Hepatic stellate cell (primary cell): ENCODE measurements around the gene TTN.

Experiments used
- DNase-seq: peaks from one replicate; pipeline ENCODE4 v3.0.0; 2011; ENCODE audit warnings: low spot score

The TTN gene

DNA sequence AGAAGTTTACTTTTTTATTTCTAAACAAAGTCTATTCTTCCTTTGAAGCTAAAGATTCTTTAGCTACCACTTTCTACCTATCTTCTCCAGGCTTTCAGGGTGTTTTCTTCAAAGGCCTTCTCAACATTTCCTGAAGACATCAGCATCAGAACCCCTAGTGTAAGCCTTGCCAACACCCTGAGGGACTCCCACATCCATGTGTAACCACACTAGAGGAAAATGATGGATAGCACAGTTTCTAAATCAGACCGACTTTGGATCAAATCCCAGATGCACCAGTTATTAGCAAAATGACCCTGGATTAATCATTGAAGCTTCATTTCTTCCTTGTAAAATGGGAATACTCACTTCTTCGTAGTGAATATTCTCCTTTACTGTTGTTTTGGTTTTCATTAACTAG is 4.7 kb upstream of the TTN start:
- DNase-seq = no peak

DNA sequence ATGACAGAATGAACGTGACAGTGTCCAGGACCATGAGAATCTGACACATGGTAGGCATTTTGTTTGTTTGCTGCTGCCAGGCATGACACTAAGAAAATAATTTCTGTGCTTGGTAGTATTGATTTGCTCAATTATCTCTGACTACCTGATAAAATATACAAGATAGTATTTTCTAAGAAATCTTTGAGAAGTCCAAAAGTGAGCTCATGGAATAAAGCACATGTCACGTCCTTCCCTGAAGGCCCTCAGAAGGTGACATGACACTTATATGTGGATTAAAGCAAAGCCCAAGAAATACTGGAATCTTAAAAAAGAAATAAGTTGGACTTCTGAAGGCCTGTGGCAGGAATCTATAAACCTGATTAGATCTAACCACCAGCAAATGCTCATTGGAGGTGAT is 3.8 kb upstream of the TTN start:
- DNase-seq = no peak

DNA sequence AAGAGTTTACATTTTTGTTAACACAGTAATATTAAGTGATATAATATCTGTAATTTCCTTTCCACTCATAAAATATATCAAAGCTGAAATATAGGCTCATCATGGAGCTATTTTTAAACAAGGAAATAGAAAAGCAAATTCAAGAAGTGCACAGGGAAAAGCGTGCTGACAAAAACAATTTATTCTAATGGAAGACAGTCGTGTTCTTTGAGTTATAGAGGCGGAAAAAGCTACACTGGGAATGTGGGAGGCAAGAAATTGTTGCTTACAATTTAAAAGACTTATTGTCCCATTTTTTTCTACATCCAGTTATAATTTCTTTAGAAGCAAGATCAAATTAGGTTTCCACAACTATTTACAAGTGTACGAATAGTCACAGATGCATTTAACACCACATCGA is 3.2 kb upstream of the TTN start:
- DNase-seq = no peak

DNA sequence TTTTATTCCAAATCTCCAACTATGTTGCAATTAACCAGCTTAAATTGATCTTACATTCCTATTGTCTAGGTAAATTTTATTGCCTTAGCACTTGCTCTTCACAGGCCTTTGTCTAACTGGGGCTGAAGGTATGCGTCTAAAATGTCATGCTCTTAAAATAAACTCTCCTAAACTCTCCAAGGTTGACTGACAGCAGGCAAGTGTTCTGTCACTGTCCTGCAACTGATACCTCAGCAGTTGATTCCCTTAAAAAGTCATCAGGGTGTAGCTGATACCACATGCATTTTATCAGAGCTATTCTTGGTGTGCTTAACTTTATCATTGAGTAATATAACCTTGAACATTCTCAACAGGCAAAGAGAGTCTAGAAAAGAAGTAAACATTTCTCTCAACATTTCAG is 680 bp downstream of the TTN start:
- no peak for DNase-seq

DNA sequence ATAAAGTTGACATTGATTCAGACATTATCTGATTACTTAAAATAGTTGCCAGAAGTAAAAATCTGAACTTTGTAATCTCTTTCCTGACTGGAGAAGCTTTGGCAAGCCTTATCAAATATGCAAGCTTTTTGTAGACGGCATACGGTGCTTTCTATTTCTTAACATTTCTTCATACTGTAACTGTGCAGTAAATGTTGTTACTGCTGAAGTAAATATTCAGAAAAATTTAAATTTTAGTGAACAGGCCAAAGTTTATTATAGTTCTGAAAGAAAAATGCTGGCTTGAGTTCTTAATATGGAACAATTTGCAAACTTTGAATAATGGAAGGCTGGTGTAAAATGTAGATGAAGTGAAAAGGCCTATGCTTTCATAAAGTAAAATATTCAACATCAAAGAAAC is 1.8 kb downstream of the TTN start:
- no peak for DNase-seq

DNA sequence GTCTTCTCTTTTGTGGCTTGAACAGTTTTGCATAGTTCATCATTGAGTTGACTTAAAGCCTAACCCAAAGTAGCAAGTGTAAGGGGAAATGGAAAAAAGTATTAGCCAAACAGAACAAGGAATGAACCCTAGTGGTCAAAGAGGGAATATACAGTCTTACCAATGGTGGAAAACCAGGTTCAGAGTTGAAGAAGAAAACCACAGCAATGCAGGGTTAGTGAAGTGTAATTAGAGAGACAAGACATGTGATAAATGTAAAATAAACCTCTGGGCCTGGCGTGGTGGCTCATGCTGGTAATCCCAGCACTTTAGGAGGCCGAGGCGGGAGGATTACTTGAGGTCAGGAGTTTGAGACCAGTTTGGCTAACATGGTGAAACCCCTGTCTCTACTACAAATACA is 2.4 kb downstream of the TTN start:
- DNase-seq = peak; percentile 9

DNA sequence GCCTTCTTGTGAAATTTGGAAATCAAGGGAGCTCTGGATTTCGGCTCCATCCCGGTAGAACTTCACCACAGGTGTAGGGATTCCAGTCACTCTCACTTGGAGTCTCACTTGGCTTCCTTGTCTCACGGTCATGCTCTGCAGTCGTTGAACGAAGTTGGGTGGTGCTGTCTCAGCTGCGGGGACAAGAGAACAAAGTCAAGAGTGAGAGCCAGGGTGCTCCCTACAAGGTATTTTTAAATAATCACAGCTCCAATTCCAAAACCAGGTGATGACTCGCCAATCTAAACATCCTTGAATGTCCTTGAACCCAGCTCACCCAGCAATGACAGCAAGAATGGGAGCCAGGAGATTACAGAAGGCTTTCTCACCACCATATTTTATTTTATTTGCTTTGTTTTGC is 6.7 kb downstream of the TTN start:
- DNase-seq = no peak

DNA sequence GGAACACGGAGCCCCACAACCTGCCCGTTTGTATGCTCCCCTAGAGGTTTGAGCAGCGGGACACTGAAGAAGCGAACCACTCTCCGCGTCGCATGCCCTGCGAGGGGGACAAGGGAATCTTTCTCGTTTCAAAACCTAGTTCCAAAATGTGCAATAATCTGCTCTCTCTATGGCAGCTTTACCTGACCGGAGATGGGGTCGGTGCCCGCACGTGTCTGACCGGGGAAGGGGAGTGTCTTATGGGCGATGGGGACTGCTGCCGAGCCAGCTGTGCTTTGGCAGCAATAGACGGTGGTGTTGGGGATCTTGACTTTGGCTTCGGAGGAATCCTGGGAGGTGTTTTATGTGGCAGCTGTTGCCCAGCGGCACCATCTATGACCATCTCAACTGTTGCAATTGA is 7.9 kb downstream of the TTN start:
- DNase-seq = no peak

DNA sequence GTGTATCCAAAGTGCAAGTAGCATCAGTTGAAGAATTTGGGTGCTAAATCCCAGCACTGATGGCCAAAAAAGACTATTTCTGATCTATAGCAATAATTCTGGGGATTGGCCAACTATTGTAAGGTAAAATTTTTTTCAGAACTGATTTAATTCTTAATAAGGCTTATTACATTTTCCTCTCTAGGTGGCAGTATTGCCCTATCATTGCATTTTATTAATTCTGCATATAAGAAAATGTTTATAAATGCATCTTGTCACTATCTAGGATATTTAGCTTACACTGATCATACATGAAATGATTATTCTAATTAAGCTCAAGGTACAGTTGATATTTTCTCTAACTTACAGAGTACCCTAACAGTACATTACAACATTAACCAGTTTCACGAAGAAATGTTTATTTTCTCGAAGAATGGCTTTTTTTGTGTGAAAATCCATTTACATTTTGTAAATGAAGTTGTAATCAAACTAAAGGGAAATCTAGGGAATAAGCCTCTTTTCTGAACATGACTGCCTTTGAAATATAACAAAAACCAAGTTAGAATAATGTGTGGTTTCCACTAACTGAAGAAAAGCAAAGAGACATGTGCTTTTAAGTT is 11.0 kb downstream of the TTN start:
- peak; percentile 6 for DNase-seq

DNA sequence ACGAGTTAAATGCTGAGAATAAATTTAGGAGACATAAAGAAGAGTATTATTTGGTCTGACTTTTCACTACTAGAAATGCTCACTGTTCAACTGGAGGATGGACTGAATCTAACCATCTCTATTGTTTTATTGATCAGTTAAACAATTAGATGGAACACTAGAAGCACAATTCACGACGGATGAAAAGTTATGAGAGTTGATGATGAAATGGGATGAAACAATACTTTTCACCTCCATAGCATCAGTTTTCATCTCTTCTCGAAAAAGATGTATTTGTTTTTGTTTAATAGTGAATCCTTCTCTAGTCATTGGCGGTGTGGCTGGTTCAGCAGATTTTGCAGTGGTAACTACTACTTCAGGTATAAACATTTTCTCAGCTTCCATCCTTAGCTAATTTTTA is 19.3 kb downstream of the TTN start:
- DNase-seq = no peak

DNA sequence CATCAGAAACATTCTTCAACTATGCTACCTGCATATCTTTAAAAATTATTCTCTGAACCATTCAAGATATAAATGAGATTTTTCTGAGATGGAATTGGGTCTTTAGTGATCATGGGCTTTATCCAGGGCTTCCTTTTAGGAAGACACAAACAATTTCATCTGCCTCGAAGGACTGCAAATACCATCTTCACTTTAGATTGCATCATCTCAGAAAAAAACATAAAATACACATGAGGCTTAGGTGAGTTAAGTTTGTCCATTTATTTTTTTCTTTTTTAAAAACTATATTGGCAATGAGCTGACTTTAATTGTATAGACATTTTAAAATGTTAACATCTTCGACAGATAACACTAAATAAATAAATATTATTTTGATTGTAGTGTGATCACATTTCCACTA is 20.1 kb downstream of the TTN start:
- no peak for DNase-seq

DNA sequence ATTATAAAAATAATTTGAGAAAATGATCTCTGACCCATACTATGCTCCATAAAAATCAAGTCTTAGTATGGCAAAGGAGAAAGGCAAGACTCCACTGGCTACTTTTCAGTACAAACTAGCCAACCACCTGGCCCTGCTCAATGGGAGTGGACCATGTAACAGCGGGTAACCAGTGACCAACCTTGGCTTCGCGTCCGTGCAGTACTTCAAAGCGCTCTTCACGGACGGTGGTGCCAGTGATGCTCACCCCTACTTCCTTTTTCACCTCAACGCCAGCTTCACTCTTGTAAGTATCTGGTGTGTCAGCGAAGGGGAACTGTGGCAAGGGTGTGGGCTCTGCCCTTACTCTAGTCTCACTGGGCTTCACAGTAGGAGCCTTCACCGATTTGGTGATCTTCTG is 23.3 kb downstream of the TTN start:
- no peak for DNase-seq

DNA sequence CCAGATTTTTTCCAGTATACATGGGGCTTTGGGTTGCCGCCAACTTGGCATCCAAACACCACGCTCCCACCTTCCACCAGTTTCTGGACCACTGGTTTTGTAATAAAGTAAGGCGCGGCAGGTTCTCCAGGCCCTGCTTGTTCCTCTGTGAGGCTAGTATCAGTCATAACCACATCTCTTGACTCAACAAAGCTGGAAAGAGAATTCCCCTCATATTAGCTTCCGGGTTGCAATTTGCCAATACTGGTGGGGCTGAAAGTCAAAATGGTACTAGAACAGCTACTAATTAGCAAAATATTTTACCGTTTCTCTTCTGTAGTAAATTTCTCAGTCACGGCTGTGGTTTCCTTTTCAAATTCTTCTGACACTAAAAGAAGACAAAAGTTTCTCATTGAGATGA is 25.0 kb downstream of the TTN start:
- DNase-seq = no peak

DNA sequence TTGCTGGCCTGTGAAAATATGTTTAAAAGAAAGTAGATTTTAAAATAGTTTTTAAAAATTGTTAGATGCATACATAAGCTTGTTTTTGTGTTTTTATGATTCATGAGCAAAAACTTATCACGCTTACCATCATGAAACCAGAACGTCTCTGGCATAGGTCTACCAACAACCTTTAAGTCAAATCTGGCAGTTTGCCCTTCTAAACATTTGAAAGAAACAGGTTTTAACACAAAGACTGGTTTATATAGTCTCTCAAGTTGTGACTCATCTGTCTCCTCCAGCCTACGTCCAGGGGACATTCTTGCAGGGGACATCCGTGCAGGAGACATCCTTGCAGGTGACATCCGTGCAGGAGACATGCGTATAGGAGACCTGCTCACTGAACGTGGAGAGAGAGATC is 29.6 kb downstream of the TTN start:
- no peak for DNase-seq

DNA sequence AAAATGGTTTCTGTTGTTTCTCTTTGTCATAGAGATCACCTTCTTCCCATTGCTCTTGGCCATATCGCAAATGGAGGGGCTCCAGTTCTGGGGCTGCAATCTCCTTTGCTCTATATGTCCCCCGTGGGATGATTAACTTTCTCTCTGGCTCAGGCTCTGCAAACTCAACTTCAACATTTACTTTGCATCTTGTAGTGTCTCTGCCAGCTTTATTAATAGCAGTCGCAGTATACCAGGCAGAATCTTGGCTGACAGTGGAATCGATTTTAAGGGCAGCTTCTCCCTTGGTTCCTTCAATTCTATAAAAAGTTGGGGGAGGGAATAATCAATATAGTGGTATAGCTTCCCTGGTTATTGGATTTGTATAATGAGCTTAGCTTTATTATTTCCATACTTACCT is 30.5 kb downstream of the TTN start:
- no peak for DNase-seq

DNA sequence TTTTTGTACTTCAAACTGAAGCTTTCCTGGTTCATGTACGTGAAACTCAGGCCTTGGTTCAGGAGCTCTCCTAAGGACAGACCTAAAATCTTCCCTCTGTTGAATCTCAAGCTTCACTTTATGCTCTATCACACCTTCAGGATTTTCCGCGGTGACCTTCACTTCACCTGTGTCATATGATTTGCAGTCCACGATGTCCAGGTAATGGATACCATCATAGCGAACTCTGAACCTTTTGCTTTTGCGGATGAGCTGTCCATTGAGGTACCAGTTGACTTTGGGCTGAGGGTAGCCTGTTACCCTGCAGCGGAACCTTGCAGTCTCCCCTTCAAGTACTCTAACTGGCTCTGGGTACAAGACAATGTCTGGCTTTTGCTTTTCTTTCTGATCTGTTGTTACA is 31.2 kb downstream of the TTN start:
- no peak for DNase-seq

DNA sequence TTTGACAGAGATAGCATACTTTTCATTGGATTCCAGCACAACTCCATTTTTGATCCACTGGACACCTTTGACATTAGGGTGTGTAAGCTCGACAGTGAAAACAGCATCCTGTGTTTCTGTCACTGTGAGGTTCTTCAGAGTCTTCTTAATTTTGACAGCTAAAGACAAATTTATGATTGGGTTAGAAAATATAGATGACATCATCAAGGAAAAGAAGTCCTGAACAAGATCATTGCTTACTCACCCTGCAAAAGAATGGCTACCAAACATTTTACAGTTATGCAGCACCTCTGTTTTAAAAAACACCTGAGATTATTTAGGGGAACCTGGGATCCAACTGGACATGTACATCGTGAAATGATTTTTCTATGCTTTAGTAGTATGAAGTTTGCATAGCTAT is 36.7 kb downstream of the TTN start:
- no peak for DNase-seq

DNA sequence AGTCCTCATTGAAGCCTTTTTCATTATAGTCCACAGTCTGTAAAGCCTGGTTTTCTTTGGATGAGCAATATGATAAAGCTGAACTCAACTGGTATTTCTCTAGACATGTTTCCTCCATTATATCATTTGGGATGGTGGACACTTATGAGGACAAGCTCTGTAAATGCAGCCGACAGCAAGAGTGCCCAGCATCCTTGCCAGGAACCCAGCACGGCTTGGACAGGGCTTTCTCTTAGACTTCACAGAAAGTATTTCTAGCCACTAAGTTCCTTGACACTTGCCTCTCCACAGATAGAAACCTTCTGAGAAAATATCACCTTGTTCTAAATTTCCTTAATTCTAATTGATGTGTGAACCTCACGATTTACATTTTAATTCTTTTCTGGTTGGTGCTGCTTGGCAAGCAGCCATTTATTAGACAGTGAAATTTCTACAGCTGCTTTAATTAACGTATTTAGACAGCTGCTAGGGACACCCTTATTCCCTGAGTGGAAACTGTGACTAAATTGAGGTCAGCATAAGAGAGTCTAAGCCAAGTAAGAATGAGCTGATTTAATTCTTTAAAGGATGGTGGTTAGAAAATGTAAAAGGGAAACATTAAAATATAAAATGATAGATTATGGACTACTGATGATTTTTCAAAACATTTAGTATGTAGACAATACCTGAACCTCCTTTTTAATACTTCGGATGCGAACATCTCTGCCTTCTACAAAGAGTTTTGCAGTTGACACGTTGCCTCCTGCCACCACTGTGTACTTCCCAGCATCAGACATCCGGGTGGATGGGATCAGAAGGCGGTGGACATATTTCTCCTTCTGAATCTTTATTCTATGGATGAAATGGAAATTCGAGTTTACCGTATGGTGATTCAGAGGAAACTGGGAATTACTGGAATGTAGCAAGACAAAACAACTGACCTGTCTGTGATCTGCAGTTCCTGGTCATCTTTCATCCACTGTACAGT is 39.8 kb downstream of the TTN start:
- DNase-seq = no peak

DNA sequence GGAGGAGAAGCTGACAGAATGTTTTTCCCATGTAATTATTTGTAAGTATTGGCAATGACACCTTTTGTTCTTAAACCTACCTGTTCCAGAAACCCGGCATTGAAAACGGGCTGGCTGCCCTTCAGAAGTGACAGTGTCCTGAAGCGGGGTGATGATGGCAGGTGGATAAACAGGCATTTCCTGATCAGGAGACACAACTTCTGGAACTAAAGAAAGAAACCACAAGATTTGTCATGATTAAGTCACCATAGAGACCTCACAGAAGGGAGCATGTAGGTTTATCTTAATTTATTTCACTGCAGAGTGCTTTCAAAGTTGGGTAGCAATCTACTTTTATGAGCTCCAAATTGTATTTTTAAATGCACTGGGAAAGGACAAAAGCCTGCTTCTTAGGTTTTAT is 43.1 kb downstream of the TTN start:
- DNase-seq = no peak

DNA sequence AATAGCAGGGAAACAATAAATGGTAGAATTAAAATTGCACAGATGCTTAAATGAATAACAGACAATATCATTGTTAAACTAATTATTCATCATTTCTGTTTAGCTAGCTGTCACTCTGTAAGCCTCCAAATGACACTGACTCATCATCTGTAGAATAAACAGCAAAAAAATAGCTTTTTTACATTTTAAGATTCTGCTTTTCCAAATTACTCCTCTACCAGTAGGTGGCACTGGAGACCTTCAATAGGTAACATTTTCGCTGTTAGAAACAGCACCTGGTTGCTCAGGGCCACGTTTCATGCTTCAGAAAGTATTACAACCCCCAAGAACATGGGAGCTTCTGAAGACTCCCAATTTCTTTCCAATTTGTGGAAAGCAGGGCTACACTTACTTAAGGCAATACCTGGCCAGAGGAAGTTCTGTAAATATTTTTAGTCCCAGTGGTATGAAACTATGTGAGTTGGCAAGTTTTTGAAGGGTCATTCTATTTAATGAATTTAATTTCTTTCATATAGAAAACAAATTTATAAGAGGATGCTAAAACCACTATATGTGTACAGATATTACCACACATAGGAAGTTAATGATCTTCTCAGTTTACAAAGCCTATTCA is 45.4 kb downstream of the TTN start:
- DNase-seq = no peak

DNA sequence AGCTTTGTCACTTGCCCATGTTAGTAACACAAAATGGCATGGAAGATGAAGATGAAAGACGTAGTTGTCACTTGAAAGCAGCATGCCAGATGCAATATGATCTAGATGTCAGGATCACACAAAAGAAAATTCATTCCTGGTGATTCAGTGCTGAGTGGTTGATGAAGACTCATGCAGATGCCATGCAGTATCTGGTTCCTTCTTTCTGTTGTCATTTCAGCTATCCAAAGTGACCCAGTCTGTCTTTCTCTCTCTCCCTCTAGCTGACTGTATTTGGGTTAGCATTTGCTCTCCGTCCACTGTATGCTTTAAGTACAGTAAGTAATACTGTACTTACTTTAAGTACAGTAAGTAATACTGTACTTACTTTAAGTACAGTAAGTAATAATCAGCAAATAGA is 50.4 kb downstream of the TTN start:
- DNase-seq = peak; percentile 12

DNA sequence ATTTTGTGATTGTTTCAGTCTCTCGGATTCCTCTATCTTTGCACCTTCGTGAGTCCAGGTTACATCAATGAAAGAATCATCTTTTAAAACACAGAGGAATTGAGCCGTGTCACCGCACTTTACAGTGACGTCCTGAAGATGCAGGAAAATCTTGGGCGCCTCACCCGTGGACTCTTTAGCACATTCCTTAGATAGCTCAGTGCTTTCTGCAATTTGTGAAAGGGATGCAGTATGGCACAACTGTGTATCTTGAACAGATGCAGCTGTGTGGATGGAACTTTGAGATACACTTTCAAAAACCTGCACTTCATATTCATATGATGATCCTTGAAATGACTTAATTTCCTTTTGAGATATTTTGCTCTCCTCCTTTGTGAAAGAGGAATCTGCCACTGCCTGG is 50.9 kb downstream of the TTN start:
- DNase-seq = no peak

DNA sequence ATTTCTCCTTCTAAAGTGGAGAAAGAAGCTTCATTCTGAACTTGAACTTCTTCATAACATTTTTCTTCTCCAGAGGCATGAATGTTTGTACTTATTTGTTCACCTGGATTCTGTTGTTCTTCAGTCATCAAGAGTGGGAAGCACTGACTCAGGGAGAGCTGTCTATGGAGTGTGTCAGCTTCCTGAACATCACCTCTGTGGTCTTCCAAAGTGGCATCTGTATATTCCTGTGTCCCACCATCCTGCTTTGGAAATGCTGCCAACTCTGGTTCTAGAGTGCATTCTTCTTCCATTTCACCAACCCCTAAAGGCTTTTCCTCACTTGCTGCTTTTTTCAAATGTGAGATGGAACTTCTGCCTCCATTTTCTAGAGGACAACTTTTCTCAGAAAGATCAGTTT is 59.5 kb downstream of the TTN start:
- no peak for DNase-seq

DNA sequence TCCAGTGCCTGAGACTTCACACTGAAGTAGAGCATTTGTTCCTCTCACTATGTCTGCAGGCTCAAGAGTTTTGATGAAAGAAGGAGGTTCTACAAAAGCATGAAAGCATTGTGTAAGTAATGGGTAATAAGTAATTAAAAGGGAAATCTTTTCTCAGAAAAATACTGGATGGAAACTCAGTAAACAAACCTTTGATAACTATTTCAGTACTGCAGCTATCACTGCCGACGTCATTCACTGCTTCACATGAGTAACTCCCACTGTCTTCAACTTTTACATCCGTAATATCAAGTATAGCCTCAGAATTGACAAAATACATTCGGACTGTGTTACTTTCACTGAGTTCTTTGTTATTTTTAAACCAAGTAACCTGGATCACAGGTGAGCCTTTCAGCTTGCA is 72.7 kb downstream of the TTN start:
- no peak for DNase-seq
